GM21515 (cell line): ENCODE data around the gene DPP3.

ENCODE experiments used
- ATAC-seq: cut with Tn5 transposase; IDR thresholded peaks from one replicate; pipeline ENCODE4 v1.9.1; 2021; ENCODE audit not compliant: unreplicated experiment

Gene DPP3

GRCh38 chr11:66554602-66555001, 74.4 kb downstream of the DPP3 start:
- no peak for ATAC-seq

DNA sequence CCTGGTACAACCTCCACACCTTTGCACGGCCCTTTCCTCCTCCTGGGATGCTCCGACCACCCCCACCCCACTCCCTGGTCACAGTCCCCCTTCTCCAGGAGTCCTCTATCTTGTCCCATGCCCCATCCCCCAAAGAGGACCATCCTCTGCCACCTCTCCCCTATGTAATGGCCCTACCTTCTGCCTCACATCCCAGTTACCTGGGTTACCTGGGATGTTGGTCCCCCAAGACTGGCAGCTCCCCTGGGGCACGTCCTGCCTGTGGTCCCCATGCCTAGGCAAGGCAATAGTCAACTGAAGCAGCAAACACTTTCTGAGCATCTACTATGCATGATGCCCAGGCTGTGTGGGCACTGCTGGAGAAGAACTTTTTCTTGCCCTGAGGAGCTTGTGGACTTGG, 75.2 kb downstream of the DPP3 start:
- ATAC-seq = no peak

GRCh38 chr11:66556086-66556485, 75.9 kb downstream of the DPP3 start:
- ATAC-seq = no peak

DNA sequence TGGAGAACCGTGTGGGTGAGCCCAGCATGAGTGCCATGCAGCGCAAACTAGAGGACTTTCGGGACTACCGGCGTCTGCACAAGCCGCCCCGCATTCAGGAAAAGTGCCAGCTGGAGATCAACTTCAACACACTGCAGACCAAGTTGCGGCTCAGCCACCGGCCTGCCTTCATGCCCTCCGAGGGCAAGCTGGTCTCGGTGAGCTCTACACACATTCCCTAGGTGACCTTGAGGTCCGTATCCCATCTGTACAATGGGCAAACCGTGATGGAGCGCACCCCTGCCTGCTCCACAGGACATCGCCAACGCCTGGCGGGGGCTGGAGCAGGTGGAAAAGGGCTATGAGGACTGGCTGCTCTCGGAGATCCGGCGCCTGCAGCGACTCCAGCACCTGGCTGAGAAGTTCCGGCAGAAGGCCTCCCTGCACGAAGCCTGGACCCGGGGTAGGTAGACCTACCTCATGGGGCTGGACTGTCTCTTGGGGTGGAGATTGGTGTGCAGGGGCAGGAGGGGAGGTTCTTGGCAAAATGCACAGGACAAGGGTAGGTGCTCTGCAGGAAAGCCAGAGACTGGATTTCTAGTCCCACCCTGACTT, 77.6 kb downstream of the DPP3 start:
- ATAC-seq = no peak
